Omental fat pad (tissue), 4 donors: ENCODE measurements around the gene ASF1B. TPM values are rescaled to one million over a fixed set of nuclear protein-coding genes. Genes with fewer than 3 reads are reported as not detected.
A peak's percentile ranks its signal among the peaks of the same experiment; 100 is the strongest.
"Not testable (repeated sequence)": the region's sequence is repeated elsewhere in the genome, so short reads cannot be mapped to it uniquely, and the experiment has no call there.

Experiments used
- ATAC-seq: fragments of 150-250 bp; one replicate; pipeline ENCODE4 v1.9.1; 2016; ENCODE audit warnings: mild to moderate bottlenecking, moderate library complexity; ENCODE audit not compliant: low FRiP score
- DNase-seq: peaks from one replicate; pipeline ENCODE4 v3.0.0-alpha.2; 2019; ENCODE audit warnings: low spot score
- total RNA-seq, 4 donors: library from RNA; depleted of rRNA; stranded (reverse); fragments of >200 nt; gene quantifications; one replicate each; pipeline ENCODE4 v1.1.0, GENCODE V29; 2016
- TF ChIP-seq, protein P1 (sequence below), 3 donors: fragments of 450-650 bp; IDR thresholded peaks; one replicate each; pipeline ENCODE4 v1.5.1; 2016 to 2017; ENCODE audit warnings: antibody characterized with exemption in 3 of 3, mild to moderate bottlenecking in 3 of 3, moderate library complexity in 2 of 3

The ASF1B gene
- 1 to 10 TPM in 1 of 4 donors, under 1 TPM in 2, not detected in 1; 0.37 to 2.5 (median 0.95) TPM for total RNA-seq

- TF ChIP-seq, protein P1, sequence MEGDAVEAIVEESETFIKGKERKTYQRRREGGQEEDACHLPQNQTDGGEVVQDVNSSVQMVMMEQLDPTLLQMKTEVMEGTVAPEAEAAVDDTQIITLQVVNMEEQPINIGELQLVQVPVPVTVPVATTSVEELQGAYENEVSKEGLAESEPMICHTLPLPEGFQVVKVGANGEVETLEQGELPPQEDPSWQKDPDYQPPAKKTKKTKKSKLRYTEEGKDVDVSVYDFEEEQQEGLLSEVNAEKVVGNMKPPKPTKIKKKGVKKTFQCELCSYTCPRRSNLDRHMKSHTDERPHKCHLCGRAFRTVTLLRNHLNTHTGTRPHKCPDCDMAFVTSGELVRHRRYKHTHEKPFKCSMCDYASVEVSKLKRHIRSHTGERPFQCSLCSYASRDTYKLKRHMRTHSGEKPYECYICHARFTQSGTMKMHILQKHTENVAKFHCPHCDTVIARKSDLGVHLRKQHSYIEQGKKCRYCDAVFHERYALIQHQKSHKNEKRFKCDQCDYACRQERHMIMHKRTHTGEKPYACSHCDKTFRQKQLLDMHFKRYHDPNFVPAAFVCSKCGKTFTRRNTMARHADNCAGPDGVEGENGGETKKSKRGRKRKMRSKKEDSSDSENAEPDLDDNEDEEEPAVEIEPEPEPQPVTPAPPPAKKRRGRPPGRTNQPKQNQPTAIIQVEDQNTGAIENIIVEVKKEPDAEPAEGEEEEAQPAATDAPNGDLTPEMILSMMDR (IDR thresholded peaks at IDR 0.05): peak in 2 of 3 donors; percentile 21 to 42
- ATAC-seq: peak; percentile 97
Observed at GRCh38 chr19:14136509-14137281, at the start of gene ASF1B. Gene ASF1B (minus strand): TSS chr19:14136589. CDS start chr19:14136456, 133 bp downstream.

GRCh38 chr19:14185691-14186090 is 49.3 kb upstream of the ASF1B start:
- not testable (repeated sequence) for ATAC-seq, DNase-seq

More at GRCh38 chr19:14136509-14137281, at the start of gene ASF1B:
- peak; percentile 85 for DNase-seq

DNA sequence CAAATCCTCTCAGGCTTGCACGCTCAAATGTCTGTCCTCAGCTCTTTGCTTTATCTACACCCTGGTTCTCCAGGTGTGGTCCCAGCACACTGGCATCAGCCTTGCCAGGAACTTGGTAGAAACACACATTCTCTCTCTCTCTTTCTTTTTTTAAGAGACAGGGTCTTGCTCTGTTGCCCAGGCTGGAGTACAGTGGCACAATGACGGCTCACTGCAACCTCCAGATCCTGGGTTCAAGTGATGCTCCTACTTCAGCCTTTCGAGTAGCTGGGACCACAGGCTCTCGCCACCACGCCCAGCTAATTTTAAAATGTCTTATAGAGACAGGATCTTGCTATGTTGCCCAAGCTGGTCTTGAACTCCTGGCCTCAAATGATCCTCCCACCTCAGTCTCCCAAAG is 48.8 kb upstream of the ASF1B start:
- TF ChIP-seq, protein P1 (IDR thresholded peaks at IDR 0.05): no peak
- ATAC-seq: no peak

DNA sequence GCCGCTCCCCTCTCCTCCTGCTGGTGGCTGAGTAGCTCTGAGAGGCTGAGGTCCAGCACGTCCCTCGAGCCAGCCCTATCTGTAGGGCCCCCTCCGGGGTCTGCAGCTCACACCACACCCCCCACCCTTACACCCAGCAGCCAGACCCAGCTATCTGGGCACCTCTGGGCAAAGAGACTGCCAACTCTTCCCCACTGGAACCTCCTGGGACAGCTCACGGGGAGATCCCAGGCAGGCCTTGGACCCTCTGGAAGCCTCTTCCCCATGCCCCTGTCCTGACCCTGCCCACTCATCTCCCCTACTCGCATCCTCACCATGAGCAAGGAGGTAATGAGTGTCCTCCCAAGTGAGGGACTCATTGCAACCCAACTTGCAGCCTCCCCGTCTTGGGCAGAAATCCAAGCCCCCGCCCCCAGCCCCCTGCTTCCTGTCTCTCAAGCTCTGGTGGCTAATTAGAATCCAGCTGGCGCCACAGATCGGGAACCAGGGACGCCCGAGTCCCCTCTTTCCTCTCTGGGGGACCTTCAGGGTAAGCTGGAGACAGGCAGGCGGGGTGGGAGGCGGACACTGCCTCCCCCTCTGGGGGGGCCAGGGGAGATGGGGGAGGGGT is 47.5 kb upstream of the ASF1B start:
- DNase-seq (no peak), ATAC-seq (no peak)

More for the DNA sequence above, 48.8 kb upstream of the ASF1B start:
- no peak for DNase-seq

GRCh38 chr19:14182476-14182875 is 46.1 kb upstream of the ASF1B start:
- TF ChIP-seq, protein P1 (IDR thresholded peaks at IDR 0.05): no peak
- DNase-seq: no peak
- no peak for ATAC-seq

More for the DNA sequence above, 47.5 kb upstream of the ASF1B start:
- TF ChIP-seq, protein P1 (IDR thresholded peaks at IDR 0.05): no peak

DNA sequence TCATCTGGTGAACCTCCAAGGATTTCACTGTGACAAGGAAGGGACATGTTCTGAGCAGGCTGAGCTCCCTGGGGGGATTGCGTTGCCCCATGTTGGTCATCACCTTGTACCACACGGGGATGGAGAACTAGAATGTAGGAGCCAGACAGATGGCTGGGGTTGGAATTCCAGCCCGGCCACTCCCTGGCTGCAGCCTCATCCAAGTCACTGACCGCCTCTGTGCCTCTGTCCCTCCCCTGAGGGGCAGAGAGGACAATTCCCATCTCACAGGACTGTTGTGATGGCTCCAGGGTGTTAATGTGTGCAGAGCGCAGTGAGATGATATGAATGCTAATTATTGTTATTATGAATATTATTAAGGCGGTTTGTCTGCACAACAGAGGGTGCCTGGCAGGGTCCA is 45.5 kb upstream of the ASF1B start:
- ATAC-seq: no peak
- no peak for DNase-seq

GRCh38 chr19:14181199-14181598 is 44.8 kb upstream of the ASF1B start:
- not testable (repeated sequence) for DNase-seq, ATAC-seq

More for the DNA sequence above, 45.5 kb upstream of the ASF1B start:
- TF ChIP-seq, protein P1 (IDR thresholded peaks at IDR 0.05): no peak
